Measurements from ENCODE around the gene SERINC1. TPM values are rescaled to one million over a fixed set of nuclear protein-coding genes. Genes with fewer than 3 reads are reported as not detected.

SERINC1 gene
- total and polyA plus RNA-seq, 12 donors = 68.0 to 455 (median 260) TPM

DNA sequence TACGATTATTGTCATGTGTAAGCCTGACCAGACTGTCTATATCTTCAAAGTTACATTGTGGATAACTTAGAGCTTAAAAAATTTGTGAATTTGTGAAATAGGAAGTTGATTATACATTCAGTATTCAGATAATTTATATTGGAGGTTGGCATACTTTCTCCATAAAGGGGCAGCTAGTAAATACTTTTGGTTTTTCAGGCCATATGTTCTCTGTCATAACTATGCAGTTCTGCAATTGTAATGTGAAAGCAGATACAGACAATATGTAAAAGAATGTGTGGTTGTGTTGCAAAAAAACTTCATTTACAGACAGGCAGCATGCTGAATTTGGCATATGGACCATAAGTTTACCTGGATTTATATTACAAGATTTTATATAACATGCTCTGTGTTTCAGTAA is 42.8 kb downstream of the SERINC1 start:
- WGBS, 4 donors = 93 to 98% (median 97%) methylated on average over 1 of the region's 1 CpG
- intact Hi-C loops (cut with DNase I) = no loop called here
- Histone ChIP-seq H3K27me3 (no peaks in the 10 kb centered on the region), H3K9me3 (replicated peaks in 1 of 3) (no peaks in the 10 kb centered on the region), H3K4me1 (replicated peaks in 1 of 2) (peaks cover 0 to 8% of the 10 kb centered on the region in 2 donors), H3K4me3 (no peak overlapping the region), H3K27ac (no peak overlapping the region), H3K36me3 (replicated peaks in 1 of 2) (peaks cover 0 to 25% of the 10 kb centered on the region in 2 donors)
- no peak for DNase-seq
- TF ChIP-seq CTCF (IDR thresholded peaks at IDR 0.05) = no peak
- TF ChIP-seq POLR2A (IDR thresholded peaks at IDR 0.05) = no peak

- peaks cover 0 to 8% of the 10 kb centered on the region in 2 donors for H3K4me1 ChIP-seq (replicated peaks in 1 of 2)
- no peak for TF ChIP-seq POLR2A (IDR thresholded peaks at IDR 0.05)
- TF ChIP-seq CTCF (IDR thresholded peaks at IDR 0.05) = no peak
- H3K36me3 ChIP-seq (replicated peaks in 1 of 2) = peaks cover 0 to 23% of the 10 kb centered on the region in 2 donors
These were observed 45.0 kb downstream of the SERINC1 start for GRCh38 chr6:122426597-122426996.

GRCh38 chr6:122423734-122424133 is 47.9 kb downstream of the SERINC1 start:
- H3K27me3 ChIP-seq = no peaks in the 10 kb centered on the region
- H3K4me1 ChIP-seq (replicated peaks in 1 of 2) = peaks cover 0 to 8% of the 10 kb centered on the region in 2 donors
- no peaks in the 10 kb centered on the region for H3K9me3 ChIP-seq (replicated peaks in 1 of 3)
- TF ChIP-seq POLR2A (IDR thresholded peaks at IDR 0.05) = no peak
- TF ChIP-seq CTCF (IDR thresholded peaks at IDR 0.05) = no peak
- intact Hi-C loops (cut with DNase I) = no loop called here
- no peak overlapping the region for H3K27ac ChIP-seq
- peaks cover 0 to 30% of the 10 kb centered on the region in 2 donors for H3K36me3 ChIP-seq (replicated peaks in 1 of 2)
- no peak for DNase-seq
- no peak overlapping the region for H3K4me3 ChIP-seq
- WGBS, 4 donors = 90 to 100% (median 96%) methylated on average over 1 of the region's 1 CpG

More at GRCh38 chr6:122426597-122426996, 45.0 kb downstream of the SERINC1 start:
- H3K27me3 ChIP-seq = no peaks in the 10 kb centered on the region
- 80 to 85% (median 81%) methylated on average over 3 of the region's 3 CpGs for WGBS, 4 donors
- no peak overlapping the region for H3K4me3 ChIP-seq
- no peaks in the 10 kb centered on the region for H3K9me3 ChIP-seq (replicated peaks in 1 of 3)
- DNase-seq = no peak
- intact Hi-C loops (cut with DNase I) = no loop called here
- no peak overlapping the region for H3K27ac ChIP-seq

- H3K4me1 ChIP-seq (replicated peaks in 1 of 2) = peaks cover 0 to 8% of the 10 kb centered on the region in 2 donors
- no peak for DNase-seq
- intact Hi-C loops (cut with DNase I) = no loop called here
- WGBS, 4 donors = 90 to 100% (median 96%) methylated on average over 1 of the region's 1 CpG
- H3K27ac ChIP-seq = no peak overlapping the region
- no peaks in the 10 kb centered on the region for H3K27me3 ChIP-seq
- no peaks in the 10 kb centered on the region for H3K9me3 ChIP-seq (replicated peaks in 1 of 3)
- peaks cover 0 to 30% of the 10 kb centered on the region in 2 donors for H3K36me3 ChIP-seq (replicated peaks in 1 of 2)
- TF ChIP-seq CTCF (IDR thresholded peaks at IDR 0.05) (no peak), POLR2A (IDR thresholded peaks at IDR 0.05) (no peak)
- no peak overlapping the region for H3K4me3 ChIP-seq
These were observed 48.9 kb downstream of the SERINC1 start for GRCh38 chr6:122422614-122423267.

All from adrenal gland (tissue), 12 donors.